NB4 (cell line): ENCODE results near the gene KLC1.

Source experiments
- DNase-seq: peaks from one replicate; pipeline ENCODE4 v3.0.0; 2010; ENCODE audit warnings: low read depth
- H3K4me3 ChIP-seq: one replicate; pipeline ENCODE4 v1.5.1; 2011; ENCODE audit warnings: mild to moderate bottlenecking, low read depth, low read length, moderate library complexity
- MAX ChIP-seq: IDR thresholded peaks from 2 replicates; pipeline ENCODE4 v1.6.1; 2011; ENCODE audit warnings: low read depth, low read length
- MYC ChIP-seq: IDR thresholded peaks from 2 replicates; pipeline ENCODE4 v1.6.1; 2011; ENCODE audit warnings: low read depth, low read length
- POLR2A ChIP-seq: IDR thresholded peaks from 2 replicates; pipeline ENCODE4 v1.6.1; 2011; ENCODE audit warnings: mild to moderate bottlenecking; ENCODE audit not compliant: insufficient read length; ENCODE audit errors: extremely low read depth
- TF ChIP-seq, protein P1 (sequence below): IDR thresholded peaks from one replicate; pipeline ENCODE4 v1.5.1; 2012; ENCODE audit warnings: low read depth, low read length

Gene KLC1

DNA sequence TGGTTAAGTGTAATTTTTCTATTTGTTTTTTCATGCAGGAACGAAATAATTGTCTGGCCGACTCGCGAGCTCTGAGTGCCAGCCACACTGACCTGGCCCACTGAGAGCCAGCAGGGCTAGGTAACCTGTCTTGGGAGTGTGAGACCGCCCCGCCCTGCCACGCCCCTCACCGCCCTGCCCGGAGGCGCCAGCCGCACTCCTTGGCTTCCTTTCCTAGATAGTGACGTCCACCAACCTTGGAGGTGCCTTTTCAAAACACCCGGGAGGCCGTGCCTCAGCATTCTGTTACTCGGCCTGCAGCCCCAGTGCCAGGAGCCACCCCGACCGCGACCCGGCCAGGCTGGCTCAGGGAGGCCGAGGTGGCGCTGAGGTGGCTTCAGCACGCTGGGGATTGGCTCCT lies 64.5 kb downstream of the KLC1 start:
- TF ChIP-seq, protein P1, sequence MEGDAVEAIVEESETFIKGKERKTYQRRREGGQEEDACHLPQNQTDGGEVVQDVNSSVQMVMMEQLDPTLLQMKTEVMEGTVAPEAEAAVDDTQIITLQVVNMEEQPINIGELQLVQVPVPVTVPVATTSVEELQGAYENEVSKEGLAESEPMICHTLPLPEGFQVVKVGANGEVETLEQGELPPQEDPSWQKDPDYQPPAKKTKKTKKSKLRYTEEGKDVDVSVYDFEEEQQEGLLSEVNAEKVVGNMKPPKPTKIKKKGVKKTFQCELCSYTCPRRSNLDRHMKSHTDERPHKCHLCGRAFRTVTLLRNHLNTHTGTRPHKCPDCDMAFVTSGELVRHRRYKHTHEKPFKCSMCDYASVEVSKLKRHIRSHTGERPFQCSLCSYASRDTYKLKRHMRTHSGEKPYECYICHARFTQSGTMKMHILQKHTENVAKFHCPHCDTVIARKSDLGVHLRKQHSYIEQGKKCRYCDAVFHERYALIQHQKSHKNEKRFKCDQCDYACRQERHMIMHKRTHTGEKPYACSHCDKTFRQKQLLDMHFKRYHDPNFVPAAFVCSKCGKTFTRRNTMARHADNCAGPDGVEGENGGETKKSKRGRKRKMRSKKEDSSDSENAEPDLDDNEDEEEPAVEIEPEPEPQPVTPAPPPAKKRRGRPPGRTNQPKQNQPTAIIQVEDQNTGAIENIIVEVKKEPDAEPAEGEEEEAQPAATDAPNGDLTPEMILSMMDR = no peak
- TF ChIP-seq MYC (no peak), MAX (no peak), POLR2A (no peak)
- DNase-seq = no peak
- no peak overlapping the region for H3K4me3 ChIP-seq

- no peak overlapping the region for H3K4me3 ChIP-seq
- DNase-seq = no peak
- TF ChIP-seq, protein P1 = no peak
- TF ChIP-seq MYC (no peak), POLR2A (no peak), MAX (no peak)
Measured at GRCh38 chr14:103694572-103695026, 65.6 kb downstream of the KLC1 start.

- no peak overlapping the region for H3K4me3 ChIP-seq
- TF ChIP-seq MAX = no peak
- no peak for TF ChIP-seq MYC
- no peak for TF ChIP-seq POLR2A
- TF ChIP-seq, protein P1 = no peak
- DNase-seq = no peak
Measured at GRCh38 chr14:103695296-103696069, 66.5 kb downstream of the KLC1 start.

- no peak for TF ChIP-seq POLR2A
- TF ChIP-seq MAX = no peak
- TF ChIP-seq, protein P1 = no peak
- TF ChIP-seq MYC = no peak
- DNase-seq = no peak
- no peak overlapping the region for H3K4me3 ChIP-seq
Measured at GRCh38 chr14:103696070-103696402, 67.0 kb downstream of the KLC1 start.

DNA sequence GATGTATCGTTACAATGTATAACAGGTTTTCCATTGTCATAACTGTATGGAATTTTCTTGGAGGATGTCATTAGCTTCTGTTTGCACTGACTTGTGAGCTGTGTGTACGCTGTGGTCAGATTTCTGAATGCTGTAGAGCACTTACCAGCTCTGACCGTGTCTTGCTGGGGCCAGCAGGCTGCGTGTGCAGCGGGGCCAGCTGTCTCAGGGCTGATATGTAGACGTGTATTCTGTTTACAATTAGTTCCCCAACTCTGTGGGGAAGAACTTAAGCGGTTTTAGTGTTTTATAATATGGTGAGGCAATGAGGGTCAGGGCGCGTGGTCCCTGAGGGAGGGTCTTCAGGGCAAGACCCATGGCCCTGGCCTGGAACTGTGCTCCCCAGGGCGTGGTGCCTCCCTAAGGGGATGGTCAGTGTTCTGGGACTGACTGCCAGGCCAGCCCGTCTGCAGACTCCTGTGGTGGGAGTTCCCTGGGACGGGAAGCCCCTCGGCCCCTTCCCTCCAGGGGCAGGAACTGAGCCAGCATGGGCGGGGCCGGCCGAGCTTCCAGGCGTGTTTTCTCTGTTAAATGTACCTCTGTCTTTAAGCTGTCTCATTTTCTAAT lies 67.6 kb downstream of the KLC1 start:
- no peak overlapping the region for H3K4me3 ChIP-seq
- no peak for DNase-seq
- no peak for TF ChIP-seq MYC
- TF ChIP-seq POLR2A = no peak
- TF ChIP-seq, protein P1 = no peak
- TF ChIP-seq MAX = no peak
